CD4-positive, alpha-beta memory T cell (primary cell): ENCODE measurements around the gene FRG2C. TPM values are rescaled to one million over a fixed set of nuclear protein-coding genes. Genes with fewer than 3 reads are reported as not detected.
A peak's percentile ranks its signal among the peaks of the same experiment; 100 is the strongest.
"Not testable (repeated sequence)": the region's sequence is repeated elsewhere in the genome, so short reads cannot be mapped to it uniquely, and the experiment has no call there.

Experiments
- CTCF ChIA-PET: fragments of 350-600 bp; sonication (Branson Sonifier 250); formaldehyde crosslinking; loops from one replicate; lab custom pipeline; 2021; ENCODE audit warnings: inconsistent platforms; ENCODE audit not compliant: partially characterized antibody; lab: Charles Lee
- POLR2A ChIA-PET: fragments of 350-600 bp; sonication (Branson Sonifier 250); formaldehyde crosslinking; loops from one replicate; lab custom pipeline; 2021; ENCODE audit not compliant: partially characterized antibody; lab: Charles Lee
- DNase-seq, 5 donors: peaks; one replicate each; pipeline versions ENCODE4 v3.0.0 to v3.0.0-alpha.2; 2020 to 2022; ENCODE audit warnings: mixed read lengths in 1 of 5
- H3K27ac ChIP-seq: one replicate; pipeline ENCODE4 v1.7.0; 2013; ENCODE audit warnings: low read depth, low read length
- H3K27me3 ChIP-seq: 2 replicates; pipeline ENCODE4 v1.7.0; 2013; ENCODE audit warnings: mild to moderate bottlenecking, low read length, moderate library complexity; ENCODE audit not compliant: insufficient read depth
- H3K36me3 ChIP-seq: 2 replicates; pipeline ENCODE4 v1.7.0; 2013; ENCODE audit warnings: mild to moderate bottlenecking, low read length, moderate library complexity; ENCODE audit not compliant: insufficient read depth
- H3K4me1 ChIP-seq: 2 replicates; pipeline ENCODE4 v1.7.0; 2013; ENCODE audit warnings: mild to moderate bottlenecking, low read length, moderate library complexity; ENCODE audit not compliant: insufficient read depth
- H3K4me3 ChIP-seq, 2 donors: one replicate each; pipeline ENCODE4 v1.7.0; 2013; ENCODE audit warnings: low read length in 2 of 2, mild to moderate bottlenecking in 1 of 2
- H3K9me3 ChIP-seq, 2 donors: one replicate each; pipeline ENCODE4 v1.7.0; 2013; ENCODE audit warnings: low read length in 2 of 2, control low read depth in 1 of 2; ENCODE audit not compliant: control insufficient read depth in 1 of 2
- H3K27ac Mint-ChIP-seq, 7 donors: one replicate each; pipeline ENCODE4 v1.8.0; 2020 to 2021; ENCODE audit warnings: mixed read lengths in 7 of 7, mild to moderate bottlenecking in 6 of 7, inconsistent platforms in 3 of 7, moderate library complexity in 3 of 7
- H3K27me3 Mint-ChIP-seq, 2 donors: one replicate each; pipeline ENCODE4 v1.8.0; 2020 to 2021; ENCODE audit warnings: mixed read lengths in 2 of 2
- H3K36me3 Mint-ChIP-seq, 2 donors: one replicate each; pipeline ENCODE4 v1.8.0; 2020 to 2021; ENCODE audit warnings: mixed read lengths in 2 of 2, inconsistent platforms in 1 of 2, mild to moderate bottlenecking in 1 of 2
- H3K4me1 Mint-ChIP-seq, 4 donors: one replicate each; pipeline ENCODE4 v1.8.0; 2020 to 2021; ENCODE audit warnings: mixed read lengths in 4 of 4, mild to moderate bottlenecking in 1 of 4
- H3K4me3 Mint-ChIP-seq, 8 donors: one replicate each; pipeline ENCODE4 v1.8.0; 2020 to 2021; ENCODE audit warnings: mixed read lengths in 8 of 8, mild to moderate bottlenecking in 7 of 8, moderate library complexity in 6 of 8, inconsistent platforms in 3 of 8
- H3K9me3 Mint-ChIP-seq, 8 donors: one replicate each; pipeline ENCODE4 v1.8.0; 2020 to 2021; ENCODE audit warnings: mixed read lengths in 8 of 8, mild to moderate bottlenecking in 5 of 8, inconsistent platforms in 3 of 8, moderate library complexity in 1 of 8
- intact Hi-C: fragments of 100-400 bp; cut with micrococcal nuclease; formaldehyde crosslinking; loops from one replicate; pipeline ENCODE4 v1.15.1; 2023
- polyA plus RNA-seq, 2 donors: library from polyadenylated mRNA; unstranded; fragments of 300-500 nt; fragmentation: Illumina TruSeq; gene quantifications; one replicate each; pipeline ENCODE4 v1.2.3, GENCODE V29; 2021
- total RNA-seq, 2 experiments: library from RNA; stranded (reverse); gene quantifications; one replicate each; pipeline ENCODE4 v1.2.3, GENCODE V29; 2021

The FRG2C gene
- total and polyA plus RNA-seq, 4 experiments from 2014 or later: not detected

GRCh38 chr3:75658411-75659107 is 5.6 kb upstream of the FRG2C start:
- peak overlapping the region in 1 of 8 donors; percentile 45 for H3K4me3 Mint-ChIP-seq
- DNase-seq, H3K36me3 ChIP-seq, CTCF ChIA-PET, POLR2A ChIA-PET, H3K9me3 ChIP-seq, H3K4me3 ChIP-seq, H3K27ac ChIP-seq, H3K4me1 Mint-ChIP-seq, H3K27me3 ChIP-seq, H3K36me3 Mint-ChIP-seq, H3K4me1 ChIP-seq, intact Hi-C loops, H3K27ac Mint-ChIP-seq: not testable (repeated sequence)
- peaks cover 0 to 14% (median 7%) of the 10 kb centered on the region in 8 donors for H3K9me3 Mint-ChIP-seq
- peaks cover 11 to 18% of the 10 kb centered on the region in 2 donors for H3K27me3 Mint-ChIP-seq

GRCh38 chr3:75659108-75659433 is 5.1 kb upstream of the FRG2C start:
- H3K27me3 ChIP-seq, H3K27ac ChIP-seq, H3K9me3 ChIP-seq, H3K4me1 ChIP-seq, H3K4me1 Mint-ChIP-seq, H3K36me3 Mint-ChIP-seq, POLR2A ChIA-PET, H3K4me3 ChIP-seq, H3K27ac Mint-ChIP-seq, CTCF ChIA-PET, H3K36me3 ChIP-seq, DNase-seq, intact Hi-C loops: not testable (repeated sequence)
- peaks cover 0 to 16% (median 9%) of the 10 kb centered on the region in 8 donors for H3K9me3 Mint-ChIP-seq
- peak overlapping the region in 1 of 8 donors; percentile 24 for H3K4me3 Mint-ChIP-seq
- H3K27me3 Mint-ChIP-seq: peaks cover 11 to 18% of the 10 kb centered on the region in 2 donors

DNA sequence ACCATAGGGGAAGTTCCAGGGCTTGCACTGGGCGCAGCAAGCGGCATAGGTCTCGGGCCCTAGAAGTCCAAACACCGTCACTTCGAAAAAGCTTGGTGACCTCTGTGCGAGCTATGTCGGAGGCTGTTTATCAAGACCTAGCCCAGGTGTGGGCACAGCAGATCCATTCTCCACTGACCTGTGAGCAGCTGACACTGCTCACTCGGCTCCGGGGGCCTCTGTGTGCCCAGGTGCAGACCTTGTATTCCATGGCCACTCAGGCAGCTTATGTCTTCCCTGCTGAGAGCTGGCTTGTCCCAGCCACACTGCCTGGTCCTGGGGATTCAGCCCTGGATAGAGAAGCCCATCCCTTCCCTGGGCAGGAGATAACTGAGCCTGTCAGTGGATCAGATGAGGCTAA is 1.5 kb downstream of the FRG2C start:
- H3K27me3 ChIP-seq, H3K27ac ChIP-seq, H3K9me3 ChIP-seq, DNase-seq, H3K4me3 ChIP-seq, CTCF ChIA-PET, intact Hi-C loops, H3K4me3 Mint-ChIP-seq, POLR2A ChIA-PET, H3K36me3 ChIP-seq, H3K4me1 ChIP-seq, H3K27ac Mint-ChIP-seq: not testable (repeated sequence)
- Mint-ChIP-seq H3K36me3 (peaks cover 5 to 17% of the 10 kb centered on the region in 2 donors), H3K27me3 (peaks cover 19 to 29% of the 10 kb centered on the region in 2 donors), H3K4me1 (peaks cover 5 to 14% (median 6%) of the 10 kb centered on the region in 4 donors), H3K9me3 (peaks cover 5 to 48% (median 25%) of the 10 kb centered on the region in 8 donors)

DNA sequence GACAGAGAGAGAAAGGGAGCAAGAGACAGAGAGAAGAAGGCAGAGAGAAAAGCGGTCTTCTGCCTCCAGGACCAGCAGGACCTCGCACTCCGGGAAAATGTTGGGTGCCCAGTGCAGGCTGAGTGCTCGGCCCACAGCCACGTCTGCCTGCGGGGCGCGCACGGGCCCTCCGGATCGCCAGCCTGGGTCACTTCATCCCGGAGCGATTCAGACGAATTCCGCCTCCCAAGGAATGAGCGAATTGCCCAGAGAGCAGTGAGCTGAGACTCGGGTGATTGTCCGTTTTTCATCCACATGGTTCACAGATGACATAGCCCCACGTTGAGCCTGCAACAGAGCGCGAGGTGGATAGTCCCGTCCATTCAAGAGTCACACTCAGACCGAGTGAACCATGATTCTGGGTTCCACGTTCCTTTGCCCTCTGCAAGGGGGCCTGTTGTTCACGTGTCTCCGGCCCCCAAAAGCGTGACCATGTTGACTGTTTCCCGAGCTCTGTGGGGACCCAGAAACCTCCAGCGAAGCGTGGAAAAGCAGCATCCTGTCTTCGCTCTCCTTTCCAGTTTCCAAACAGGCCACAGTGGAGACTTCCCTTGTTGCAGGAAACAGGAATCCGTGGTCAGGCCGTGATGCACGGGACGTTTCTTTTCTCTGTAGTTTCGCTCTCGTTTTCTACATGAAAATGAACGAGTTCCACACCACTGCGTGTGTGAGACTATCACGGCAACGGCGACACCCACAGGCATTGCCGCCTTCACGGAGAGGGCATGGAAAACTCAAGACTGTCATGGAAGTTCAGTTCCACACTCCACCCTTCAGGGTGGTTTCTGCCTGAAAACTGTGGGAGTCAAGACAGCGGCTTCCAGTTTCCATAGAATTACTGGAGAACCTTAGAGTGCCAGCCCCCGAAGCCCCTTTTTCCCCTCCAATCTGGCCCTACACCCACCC is 3.9 kb downstream of the FRG2C start:
- CTCF ChIA-PET, H3K27me3 ChIP-seq, POLR2A ChIA-PET, H3K27ac Mint-ChIP-seq, intact Hi-C loops, H3K4me1 ChIP-seq, H3K27ac ChIP-seq, DNase-seq, H3K4me3 ChIP-seq, H3K9me3 ChIP-seq, H3K36me3 ChIP-seq: not testable (repeated sequence)
- H3K4me1 Mint-ChIP-seq: peaks cover 5 to 16% (median 12%) of the 10 kb centered on the region in 4 donors
- peaks cover 24 to 31% of the 10 kb centered on the region in 2 donors for H3K27me3 Mint-ChIP-seq
- H3K36me3 Mint-ChIP-seq: peaks cover 5 to 23% of the 10 kb centered on the region in 2 donors
- H3K9me3 Mint-ChIP-seq: peaks cover 7 to 64% (median 35%) of the 10 kb centered on the region in 8 donors
- H3K4me3 Mint-ChIP-seq: peak overlapping the region in 6 of 8 donors; percentile 22 to 57 (median 36)

DNA sequence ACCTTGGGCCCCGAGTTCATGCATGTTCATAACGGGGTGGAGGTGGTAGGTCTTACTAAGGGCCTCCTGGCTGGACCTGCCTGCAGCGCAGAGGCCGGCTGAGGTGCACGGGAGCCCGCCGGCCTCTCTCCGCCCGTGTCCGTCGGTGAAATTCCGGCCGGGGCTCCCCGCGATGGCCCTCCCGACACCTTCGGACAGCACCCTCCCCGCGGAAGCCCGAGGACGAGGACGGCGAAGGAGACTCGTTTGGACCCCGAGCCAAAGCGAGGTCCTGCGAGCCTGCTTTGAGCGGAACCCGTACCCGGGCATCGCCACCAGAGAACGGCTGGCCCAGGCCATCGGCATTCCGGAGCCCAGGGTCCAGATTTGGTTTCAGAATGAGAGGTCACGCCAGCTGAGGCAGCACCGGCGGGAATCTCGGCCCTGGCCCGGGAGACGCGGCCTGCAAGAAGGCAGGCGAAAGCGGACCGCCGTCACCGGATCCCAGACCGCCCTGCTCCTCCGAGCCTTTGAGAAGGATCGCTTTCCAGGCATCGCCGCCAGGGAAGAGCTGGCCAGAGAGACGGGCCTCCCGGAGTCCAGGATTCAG is 4.7 kb downstream of the FRG2C start:
- DNase-seq: peak in 3 of 5 donors; percentile 12 to 72 (median 31)
- H3K36me3 ChIP-seq, H3K4me3 ChIP-seq, intact Hi-C loops, POLR2A ChIA-PET, H3K27ac Mint-ChIP-seq, CTCF ChIA-PET, H3K9me3 ChIP-seq, H3K27me3 ChIP-seq, H3K4me1 ChIP-seq, H3K27ac ChIP-seq, H3K4me3 Mint-ChIP-seq: not testable (repeated sequence)
- peaks cover 29% of the 10 kb centered on the region in 2 donors for H3K27me3 Mint-ChIP-seq
- H3K36me3 Mint-ChIP-seq: peaks cover 5 to 23% of the 10 kb centered on the region in 2 donors
- peaks cover 5 to 16% (median 12%) of the 10 kb centered on the region in 4 donors for H3K4me1 Mint-ChIP-seq
- H3K9me3 Mint-ChIP-seq: peaks cover 7 to 67% (median 40%) of the 10 kb centered on the region in 8 donors

DNA sequence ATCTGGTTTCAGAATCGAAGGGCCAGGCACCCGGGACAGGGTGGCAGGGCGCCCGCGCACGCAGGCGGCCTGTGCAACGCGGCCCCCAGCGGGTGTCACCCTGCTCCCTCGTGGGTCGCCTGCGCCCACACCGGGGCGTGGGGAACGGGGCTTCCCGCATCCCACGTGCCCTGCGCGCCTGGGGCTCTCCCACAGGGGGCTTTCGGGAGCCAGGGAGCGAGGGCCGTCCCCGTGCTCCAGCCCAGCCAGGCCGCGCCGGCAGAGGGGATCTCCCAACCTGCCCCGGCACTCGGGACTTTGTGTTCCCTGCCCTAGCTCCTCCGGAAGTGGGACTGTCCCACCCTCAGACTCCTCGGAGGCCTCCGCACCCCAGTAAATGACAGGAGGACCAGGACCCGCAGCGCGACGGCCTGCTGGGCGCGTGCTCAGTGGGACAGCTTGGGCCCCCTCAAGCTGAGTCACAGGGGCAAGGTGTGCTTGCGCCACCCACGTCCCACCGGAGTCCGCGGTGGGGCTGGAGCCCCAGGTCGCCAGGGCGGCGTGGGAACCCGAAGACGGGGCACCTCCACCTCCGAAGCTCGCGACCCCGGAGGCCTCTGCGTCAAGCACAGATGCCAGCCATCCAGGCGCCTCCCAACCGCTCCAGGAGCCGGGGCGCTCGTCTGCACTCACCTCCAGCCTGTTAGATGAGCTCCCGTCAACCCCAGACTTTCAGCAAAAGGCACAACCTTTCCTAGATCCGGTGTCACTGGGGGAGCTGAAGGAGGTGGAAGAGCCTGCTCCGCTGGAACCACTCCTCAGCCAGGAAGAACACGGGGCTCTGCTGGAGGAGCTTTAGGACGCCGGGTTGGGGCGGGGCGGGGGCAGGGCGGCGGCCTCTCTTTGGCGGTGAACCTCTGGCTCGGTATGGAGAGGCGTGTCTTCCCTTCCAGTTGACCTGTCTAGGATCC is 5.5 kb downstream of the FRG2C start:
- H3K4me3 ChIP-seq, CTCF ChIA-PET, POLR2A ChIA-PET, intact Hi-C loops, H3K27me3 ChIP-seq, H3K9me3 ChIP-seq, H3K4me1 ChIP-seq, H3K27ac Mint-ChIP-seq, H3K36me3 ChIP-seq, H3K27ac ChIP-seq: not testable (repeated sequence)
- Mint-ChIP-seq H3K4me1 (peaks cover 5 to 16% (median 12%) of the 10 kb centered on the region in 4 donors), H3K9me3 (peaks cover 3 to 67% (median 40%) of the 10 kb centered on the region in 8 donors), H3K4me3 (peak overlapping the region in 2 of 8 donors; percentile 38 to 39), H3K36me3 (peaks cover 5 to 23% of the 10 kb centered on the region in 2 donors), H3K27me3 (peaks cover 26 to 29% of the 10 kb centered on the region in 2 donors)
- DNase-seq: peak in 1 of 5 donors; percentile 40
